ENCODE data around the gene SLC7A14.

Gene SLC7A14

GRCh38 chr3:170477395-170477794 is 108.5 kb downstream of the SLC7A14 start:
- no peak overlapping the region for H3K4me2 ChIP-seq (ENCODE audit: low read length)

GRCh38 chr3:170476291-170476690 is 109.6 kb downstream of the SLC7A14 start:
- no peaks in the 10 kb centered on the region for H3K9me3 ChIP-seq (ENCODE audit: insufficient read depth, low read length)
- no peak overlapping the region for H3K9ac ChIP-seq (ENCODE audit: low read length)
- H3K36me3 ChIP-seq (replicated peaks; ENCODE audit: low read depth, low read length) = no peaks in the 10 kb centered on the region
- peaks cover 64% of the 10 kb centered on the region for H3K27me3 ChIP-seq (ENCODE audit: low read depth, low read length)
- H4K20me1 ChIP-seq (ENCODE audit: insufficient read depth, low read length) = no peaks in the 10 kb centered on the region
- H3K79me2 ChIP-seq (ENCODE audit: low read length) = no peaks in the 10 kb centered on the region
- no peak overlapping the region for H3K4me3 ChIP-seq (ENCODE audit: low read length)
- no peak overlapping the region for H3K27ac ChIP-seq (ENCODE audit: low read length)
- H3K4me1 ChIP-seq (ENCODE audit: low read length) = no peaks in the 10 kb centered on the region
- no peak overlapping the region for H2AFZ ChIP-seq (ENCODE audit: low read depth, low read length)
- H3K4me2 ChIP-seq (ENCODE audit: low read length) = no peak overlapping the region
- TF ChIP-seq CTCF (IDR thresholded peaks at IDR 0.05; ENCODE audit: low read depth, low read length) = no peak
- TF ChIP-seq EZH2phosphoT487 (IDR thresholded peaks at IDR 0.05; ENCODE audit: low read depth) = no peak

More at GRCh38 chr3:170477395-170477794, 108.5 kb downstream of the SLC7A14 start:
- TF ChIP-seq CTCF (IDR thresholded peaks at IDR 0.05; ENCODE audit: low read depth, low read length) (no peak), EZH2phosphoT487 (IDR thresholded peaks at IDR 0.05; ENCODE audit: low read depth) (no peak)
- Histone ChIP-seq H3K79me2 (ENCODE audit: low read length) (no peaks in the 10 kb centered on the region), H3K36me3 (replicated peaks; ENCODE audit: low read depth, low read length) (no peaks in the 10 kb centered on the region), H3K4me3 (ENCODE audit: low read length) (no peak overlapping the region), H3K27ac (ENCODE audit: low read length) (no peak overlapping the region), H3K9me3 (ENCODE audit: insufficient read depth, low read length) (no peaks in the 10 kb centered on the region), H3K27me3 (ENCODE audit: low read depth, low read length) (peaks cover 61% of the 10 kb centered on the region), H4K20me1 (ENCODE audit: insufficient read depth, low read length) (no peaks in the 10 kb centered on the region), H3K4me1 (ENCODE audit: low read length) (no peaks in the 10 kb centered on the region), H2AFZ (ENCODE audit: low read depth, low read length) (no peak overlapping the region), H3K9ac (ENCODE audit: low read length) (no peak overlapping the region)

DNA sequence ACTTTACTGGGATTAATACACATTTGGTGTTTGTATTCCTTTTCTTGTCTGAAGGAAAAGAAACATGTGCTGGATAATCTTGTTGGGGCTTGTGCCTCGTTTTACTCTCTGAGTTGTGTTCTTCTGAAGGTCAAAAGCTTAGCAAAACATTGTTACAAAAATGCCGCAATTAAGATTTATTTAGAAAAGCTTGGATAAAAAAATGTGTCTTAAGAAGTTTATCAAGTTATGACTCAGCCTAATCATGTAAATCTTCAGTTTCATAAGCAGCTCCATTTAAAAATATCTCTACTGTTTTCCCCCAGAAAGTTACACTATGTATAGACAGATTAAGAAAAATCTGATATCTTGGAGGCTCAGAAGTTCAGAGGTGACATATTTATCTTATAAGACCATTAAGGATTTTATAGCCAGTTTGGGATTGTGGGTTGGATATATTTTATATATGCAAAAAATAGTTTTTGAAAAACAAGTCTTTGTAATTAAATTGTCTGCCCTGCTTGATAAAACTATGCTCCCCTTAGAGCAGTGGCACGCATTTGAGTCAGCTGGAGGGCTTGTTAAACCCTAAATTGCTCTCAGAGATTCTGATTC is 110.7 kb downstream of the SLC7A14 start:
- no peak overlapping the region for H3K27ac ChIP-seq (ENCODE audit: low read length)

GRCh38 chr3:170473358-170473757 is 112.5 kb downstream of the SLC7A14 start:
- Histone ChIP-seq H2AFZ (ENCODE audit: low read depth, low read length) (no peak overlapping the region), H4K20me1 (ENCODE audit: insufficient read depth, low read length) (0 out of 2 replicates have a peak, but pooled peaks cover 3% of the 10 kb centered on the region), H3K36me3 (replicated peaks; ENCODE audit: low read depth, low read length) (no peaks in the 10 kb centered on the region), H3K27ac (ENCODE audit: low read length) (no peak overlapping the region), H3K9me3 (ENCODE audit: insufficient read depth, low read length) (no peaks in the 10 kb centered on the region), H3K9ac (ENCODE audit: low read length) (no peak overlapping the region), H3K27me3 (ENCODE audit: low read depth, low read length) (peaks cover 81% of the 10 kb centered on the region), H3K79me2 (ENCODE audit: low read length) (no peaks in the 10 kb centered on the region), H3K4me2 (ENCODE audit: low read length) (no peak overlapping the region), H3K4me3 (ENCODE audit: low read length) (no peak overlapping the region), H3K4me1 (ENCODE audit: low read length) (no peaks in the 10 kb centered on the region)
- TF ChIP-seq EZH2phosphoT487 (IDR thresholded peaks at IDR 0.05; ENCODE audit: low read depth) (no peak), CTCF (IDR thresholded peaks at IDR 0.05; ENCODE audit: low read depth, low read length) (no peak)

More for the DNA sequence above, 110.7 kb downstream of the SLC7A14 start:
- TF ChIP-seq CTCF (IDR thresholded peaks at IDR 0.05; ENCODE audit: low read depth, low read length) (no peak), EZH2phosphoT487 (IDR thresholded peaks at IDR 0.05; ENCODE audit: low read depth) (no peak)
- H2AFZ ChIP-seq (ENCODE audit: low read depth, low read length) = no peak overlapping the region
- no peak overlapping the region for H3K9ac ChIP-seq (ENCODE audit: low read length)
- no peaks in the 10 kb centered on the region for H4K20me1 ChIP-seq (ENCODE audit: insufficient read depth, low read length)
- H3K4me1 ChIP-seq (ENCODE audit: low read length) = no peaks in the 10 kb centered on the region
- no peaks in the 10 kb centered on the region for H3K36me3 ChIP-seq (replicated peaks; ENCODE audit: low read depth, low read length)
- H3K4me2 ChIP-seq (ENCODE audit: low read length) = no peak overlapping the region
- H3K9me3 ChIP-seq (ENCODE audit: insufficient read depth, low read length) = no peaks in the 10 kb centered on the region
- no peak overlapping the region for H3K4me3 ChIP-seq (ENCODE audit: low read length)
- no peaks in the 10 kb centered on the region for H3K79me2 ChIP-seq (ENCODE audit: low read length)
- peaks cover 75% of the 10 kb centered on the region for H3K27me3 ChIP-seq (ENCODE audit: low read depth, low read length)

All from OCI-LY3 (cell line).